HCT116 (cell line): ENCODE measurements around the gene SLC47A2. TPM values are rescaled to one million over a fixed set of nuclear protein-coding genes. Genes with fewer than 3 reads are reported as not detected.

Experiments used
- ATAC-seq: fragments of 200-7000 bp; cut with Tn5 transposase; 2 replicates; pipeline ENCODE4 v1.9.1; 2020; ENCODE audit warnings: mild to moderate bottlenecking, moderate library complexity
- BruUV-seq: library from RNA; stranded (reverse); fragments of 400-500 nt; replicated peaks from 2 replicates; lab custom pipeline; 2021; lab: Mats Ljungman, UMichigan
- CTCF ChIA-PET: fragments of 300-600 bp; sonication (Branson Sonifier 250); formaldehyde crosslinking; loops from one replicate; lab custom pipeline; 2021; ENCODE audit warnings: antibody characterized with exemption; lab: Charles Lee
- POLR2A ChIA-PET: fragments of 300-600, 350-600 bp; sonication (Branson Sonifier 250); formaldehyde crosslinking; loops from one replicate; lab custom pipeline; 2021; ENCODE audit warnings: antibody characterized with exemption; lab: Charles Lee
- RAD21 ChIA-PET, 2 experiments: fragments of 300-600 bp; sonication (Branson Sonifier 250); formaldehyde crosslinking; loops; one replicate each; lab custom pipeline; 2023; ENCODE audit warnings: low total read pairs in 2 of 2; ENCODE audit not compliant: uncharacterized antibody in 2 of 2, unreplicated experiment in 2 of 2, low non-redundant PET in 1 of 2; lab: Charles Lee
- DNase-seq: peaks from one replicate; pipeline ENCODE4 v3.0.0-alpha.2; 2010; ENCODE audit warnings: low read depth, low spot score
- H2AFZ ChIP-seq: fragments of 200-600 bp; shearing (Covaris generic), sonication (generic); 2 replicates; pipeline ENCODE4 v1.6.1; 2017; ENCODE audit warnings: low read depth, mixed run types, mixed read lengths, antibody characterized with exemption, low read length; ENCODE audit not compliant: poor library complexity, severe bottlenecking
- H3K27ac ChIP-seq: 2 replicates; pipeline ENCODE4 v1.5.1; 2012; ENCODE audit warnings: low read depth, low read length
- H3K27me3 ChIP-seq: fragments of 200-600 bp; sonication (generic); 2 replicates; pipeline ENCODE4 v1.6.1; 2016; ENCODE audit warnings: mixed run types, low read length, mixed read lengths; ENCODE audit not compliant: insufficient read depth
- H3K36me3 ChIP-seq, 2 experiments: fragments of 200-500 bp in 1 of 2; fragments of 200-600 bp in 1 of 2; sonication (Bioruptor generic) in 1 of 2; sonication (generic) in 1 of 2; 2 replicates each; pipeline versions ENCODE4 v1.5.1 to v1.6.1; 2014 to 2016; ENCODE audit warnings: low read length in 2 of 2, inconsistent platforms in 1 of 2, mixed read lengths in 1 of 2, mixed run types in 1 of 2; ENCODE audit not compliant: insufficient read depth in 2 of 2, control insufficient read depth in 1 of 2
- H3K4me1 ChIP-seq, 2 experiments: fragments of 200-600 bp in 1 of 2; sonication (generic) in 1 of 2; 2 replicates each; pipeline versions ENCODE4 v1.5.1 to v1.6.1; 2012 to 2017; ENCODE audit warnings: low read length in 2 of 2, inconsistent platforms in 1 of 2, mild to moderate bottlenecking in 1 of 2, mixed read lengths in 1 of 2, mixed run types in 1 of 2, moderate library complexity in 1 of 2; ENCODE audit not compliant: insufficient read depth in 2 of 2, control insufficient read depth in 1 of 2
- H3K4me2 ChIP-seq: fragments of 200-600 bp; sonication (generic); 2 replicates; pipeline ENCODE4 v1.6.1; 2017; ENCODE audit warnings: mixed run types, low read length, mixed read lengths
- H3K4me3 ChIP-seq, 2 experiments: fragments of 200-600 bp in 1 of 2; sonication (generic) in 1 of 2; replicated peaks in 1 of 2; 2 replicates each; pipeline ENCODE4 v1.5.1; 2011 to 2016; ENCODE audit warnings: low read length in 2 of 2, control low read depth in 1 of 2, low read depth in 1 of 2, mild to moderate bottlenecking in 1 of 2, mixed read lengths in 1 of 2, mixed run types in 1 of 2
- H3K79me2 ChIP-seq: fragments of 200-600 bp; sonication (generic); 2 replicates; pipeline ENCODE4 v1.6.1; 2017; ENCODE audit warnings: mild to moderate bottlenecking, mixed run types, low read length, moderate library complexity, mixed read lengths; ENCODE audit not compliant: insufficient read depth
- H3K9ac ChIP-seq: fragments of 200-600 bp; sonication (generic); 2 replicates; pipeline ENCODE4 v1.6.1; 2016; ENCODE audit warnings: low read length, mixed read lengths
- H3K9me2 ChIP-seq: fragments of 200-600 bp; sonication (generic), shearing (Covaris generic); 2 replicates; pipeline ENCODE4 v1.6.1; 2017; ENCODE audit warnings: mixed run types, mild to moderate bottlenecking, moderate library complexity; ENCODE audit not compliant: insufficient read depth
- H3K9me3 ChIP-seq, 2 experiments: fragments of 200-500 bp in 1 of 2; fragments of 200-600 bp in 1 of 2; sonication (Bioruptor generic) in 1 of 2; sonication (generic) in 1 of 2; 2 replicates each; pipeline ENCODE4 v1.6.1; 2014 to 2017; ENCODE audit warnings: low read length in 2 of 2, mixed read lengths in 2 of 2, inconsistent platforms in 1 of 2, low read depth in 1 of 2, mild to moderate bottlenecking in 1 of 2, mixed run types in 1 of 2, moderate library complexity in 1 of 2; ENCODE audit not compliant: control insufficient read depth in 1 of 2, insufficient read depth in 1 of 2
- H4K20me1 ChIP-seq: fragments of 200-600 bp; sonication (generic), shearing (Covaris generic); 2 replicates; pipeline ENCODE4 v1.6.1; 2017; ENCODE audit warnings: mixed run types, mild to moderate bottlenecking, moderate library complexity; ENCODE audit not compliant: insufficient read depth
- ATF3 ChIP-seq: IDR thresholded peaks from 2 replicates; pipeline ENCODE4 v1.6.1; 2012
- CBX3 ChIP-seq: IDR thresholded peaks from 2 replicates; pipeline ENCODE4 v1.6.1; 2012; ENCODE audit warnings: low read depth
- EGR1 ChIP-seq: IDR thresholded peaks from 2 replicates; pipeline ENCODE4 v1.6.1; 2012; ENCODE audit warnings: low read depth
- ELF1 ChIP-seq: IDR thresholded peaks from 2 replicates; pipeline ENCODE4 v1.6.1; 2012; ENCODE audit warnings: low read depth, borderline replicate concordance
- EZH2 ChIP-seq: fragments of 200-600 bp; sonication (generic); IDR thresholded peaks from 2 replicates; pipeline ENCODE4 v1.6.1; 2017; ENCODE audit warnings: antibody characterized with exemption, mixed run types
- EZH2phosphoT487 ChIP-seq: fragments of 200-600 bp; IDR thresholded peaks from 2 replicates; pipeline ENCODE4 v1.6.1; 2018; ENCODE audit warnings: antibody characterized with exemption, borderline replicate concordance
- FOSL1 ChIP-seq: IDR thresholded peaks from 2 replicates; pipeline ENCODE4 v1.6.1; 2012; ENCODE audit warnings: low read depth
- JUND ChIP-seq: IDR thresholded peaks from 2 replicates; pipeline ENCODE4 v1.6.1; 2012
- MAX ChIP-seq: IDR thresholded peaks from 2 replicates; pipeline ENCODE4 v1.6.1; 2012
- POLR2A ChIP-seq: IDR thresholded peaks from 2 replicates; pipeline ENCODE4 v1.7.0; 2011; ENCODE audit warnings: borderline replicate concordance; ENCODE audit not compliant: insufficient read depth, insufficient read length; ENCODE audit errors: extremely low read depth
- POLR2AphosphoS5 ChIP-seq: IDR thresholded peaks from 2 replicates; pipeline ENCODE4 v1.6.1; 2011; ENCODE audit warnings: mild to moderate bottlenecking, low read depth, low read length, moderate library complexity
- RAD21 ChIP-seq: IDR thresholded peaks from 2 replicates; pipeline ENCODE4 v1.6.1; 2012; ENCODE audit warnings: low read depth, mild to moderate bottlenecking
- SIN3A ChIP-seq: IDR thresholded peaks from 2 replicates; pipeline ENCODE4 v1.6.1; 2012; ENCODE audit warnings: low read depth
- SP1 ChIP-seq: IDR thresholded peaks from 2 replicates; pipeline ENCODE4 v1.6.1; 2012; ENCODE audit warnings: low read depth
- SRF ChIP-seq: IDR thresholded peaks from 2 replicates; pipeline ENCODE4 v1.6.1; 2012; ENCODE audit warnings: low read depth
- TCF7L2 ChIP-seq: IDR thresholded peaks from 2 replicates; pipeline ENCODE4 v1.7.0; 2011; ENCODE audit warnings: borderline replicate concordance, inconsistent platforms; ENCODE audit not compliant: insufficient read depth, insufficient read length; ENCODE audit errors: extremely low read depth
- YY1 ChIP-seq: IDR thresholded peaks from 2 replicates; pipeline ENCODE4 v1.6.1; 2011; ENCODE audit warnings: low read length, low read depth, moderate library complexity, mild to moderate bottlenecking; ENCODE audit not compliant: insufficient replicate concordance; ENCODE audit errors: extremely low read depth
- ZBTB33 ChIP-seq: IDR thresholded peaks from 2 replicates; pipeline ENCODE4 v1.6.1; 2011; ENCODE audit warnings: mild to moderate bottlenecking, low read length, moderate library complexity; ENCODE audit not compliant: insufficient replicate concordance; ENCODE audit errors: extremely low read depth
- ZFX ChIP-seq: fragments of 450-650 bp; IDR thresholded peaks from 2 replicates; pipeline ENCODE4 v1.6.1; 2017
- ZNF274 ChIP-seq: fragments of 200-500 bp; sonication (Bioruptor generic); IDR thresholded peaks from 2 replicates; pipeline ENCODE4 v1.6.1; 2014; ENCODE audit warnings: mild to moderate bottlenecking, low read depth, low read length, inconsistent platforms
- intact Hi-C: fragments of 100-400 bp; cut with micrococcal nuclease; formaldehyde crosslinking; loops from 2 replicates; pipeline ENCODE4 v1.10.0; 2022
- total RNA-seq: library from RNA; stranded (reverse); gene quantifications from one replicate; pipeline ENCODE4 v1.2.1, GENCODE V29; 2021; ENCODE audit not compliant: unreplicated experiment

The SLC47A2 gene
- total RNA-seq, 1 experiment from 2014 or later: not detected

GRCh38 chr17:19763416-19763815 lies 47.0 kb upstream of the SLC47A2 start:
- ATAC-seq (no peak), DNase-seq (no peak)
- H3K36me3 ChIP-seq: no peaks in the 10 kb centered on the region
- intact Hi-C loops: no loop called here
- peaks cover 0 to 10% of the 10 kb centered on the region in 2 experiments; a peak in 1 of 4 replicates for H3K4me1 ChIP-seq
- H3K9me3 ChIP-seq: no peaks in the 10 kb centered on the region
- no peaks in the 10 kb centered on the region for H3K27me3 ChIP-seq
- no peaks in the 10 kb centered on the region for H4K20me1 ChIP-seq
- no peak overlapping the region for H3K27ac ChIP-seq
- no peak overlapping the region for H2AFZ ChIP-seq
- CTCF ChIA-PET: interaction anchor here (1.0 to 4.4 kb wide), 12 partner anchors 8 to 401 kb away, joined by 3 to 40 read pairs (median 10); partner anchors contain the start of genes ALDH3A2, B9D1 and MAPK7
- H3K9me2 ChIP-seq: no peaks in the 10 kb centered on the region
- no peaks in the 10 kb centered on the region for H3K79me2 ChIP-seq
- POLR2A ChIA-PET: interaction anchor here (1.6 kb wide), 1 partner anchor 115 kb away, joined by 4 read pairs; the partner anchor contains the start of gene ALDH3A2
- RAD21 ChIA-PET: interaction anchor here (1.5 to 1.9 kb wide), 2 partner anchors 10 to 401 kb away, joined by 5 to 8 read pairs; partner anchors contain the start of gene B9D1 (in 1 of the 2)
- BruUV-seq: no TSS peak
- H3K4me2 ChIP-seq: no peak overlapping the region
- TF ChIP-seq ZFX: no peak
- no peak for TF ChIP-seq SRF
- TF ChIP-seq MAX: no peak
- TF ChIP-seq ZBTB33: no peak
- no peak for TF ChIP-seq POLR2A
- no peak for TF ChIP-seq ELF1
- TF ChIP-seq SP1: no peak
- TF ChIP-seq ZNF274: no peak
- TF ChIP-seq CBX3: no peak
- no peak for TF ChIP-seq YY1
- TF ChIP-seq ATF3: no peak
- no peak for TF ChIP-seq POLR2AphosphoS5
- no peak for TF ChIP-seq EZH2phosphoT487
- TF ChIP-seq TCF7L2: no peak
- no peak for TF ChIP-seq EGR1
- TF ChIP-seq SIN3A: no peak
- no peak for TF ChIP-seq RAD21
- TF ChIP-seq JUND: no peak
- no peak for TF ChIP-seq FOSL1
- no peak for TF ChIP-seq EZH2
- H3K4me3 ChIP-seq: no peak overlapping the region
- no peak overlapping the region for H3K9ac ChIP-seq
